HCT116 (cell line): ENCODE measurements around the gene BAIAP2. TPM values are rescaled to one million over a fixed set of nuclear protein-coding genes. Genes with fewer than 3 reads are reported as not detected.

Experiments
- ATAC-seq: fragments of 200-7000 bp; cut with Tn5 transposase; 2 replicates; pipeline ENCODE4 v1.9.1; 2020; ENCODE audit warnings: mild to moderate bottlenecking, moderate library complexity
- BruUV-seq: library from RNA; stranded (reverse); fragments of 400-500 nt; replicated peaks from 2 replicates; lab custom pipeline; 2021; lab: Mats Ljungman, UMichigan
- CTCF ChIA-PET: fragments of 300-600 bp; sonication (Branson Sonifier 250); formaldehyde crosslinking; loops from one replicate; lab custom pipeline; 2021; ENCODE audit warnings: antibody characterized with exemption; lab: Charles Lee
- POLR2A ChIA-PET: fragments of 300-600, 350-600 bp; sonication (Branson Sonifier 250); formaldehyde crosslinking; loops from one replicate; lab custom pipeline; 2021; ENCODE audit warnings: antibody characterized with exemption; lab: Charles Lee
- RAD21 ChIA-PET, 2 experiments: fragments of 300-600 bp; sonication (Branson Sonifier 250); formaldehyde crosslinking; loops; one replicate each; lab custom pipeline; 2023; ENCODE audit warnings: low total read pairs in 2 of 2; ENCODE audit not compliant: uncharacterized antibody in 2 of 2, unreplicated experiment in 2 of 2, low non-redundant PET in 1 of 2; lab: Charles Lee
- DNase-seq: peaks from one replicate; pipeline ENCODE4 v3.0.0-alpha.2; 2010; ENCODE audit warnings: low read depth, low spot score
- H2AFZ ChIP-seq: fragments of 200-600 bp; shearing (Covaris generic), sonication (generic); 2 replicates; pipeline ENCODE4 v1.6.1; 2017; ENCODE audit warnings: low read depth, mixed run types, mixed read lengths, antibody characterized with exemption, low read length; ENCODE audit not compliant: poor library complexity, severe bottlenecking
- H3K27ac ChIP-seq: 2 replicates; pipeline ENCODE4 v1.5.1; 2012; ENCODE audit warnings: low read depth, low read length
- H3K27me3 ChIP-seq: fragments of 200-600 bp; sonication (generic); 2 replicates; pipeline ENCODE4 v1.6.1; 2016; ENCODE audit warnings: mixed run types, low read length, mixed read lengths; ENCODE audit not compliant: insufficient read depth
- H3K36me3 ChIP-seq, 2 experiments: fragments of 200-500 bp in 1 of 2; fragments of 200-600 bp in 1 of 2; sonication (Bioruptor generic) in 1 of 2; sonication (generic) in 1 of 2; 2 replicates each; pipeline versions ENCODE4 v1.5.1 to v1.6.1; 2014 to 2016; ENCODE audit warnings: low read length in 2 of 2, inconsistent platforms in 1 of 2, mixed read lengths in 1 of 2, mixed run types in 1 of 2; ENCODE audit not compliant: insufficient read depth in 2 of 2, control insufficient read depth in 1 of 2
- H3K4me1 ChIP-seq, 2 experiments: fragments of 200-600 bp in 1 of 2; sonication (generic) in 1 of 2; 2 replicates each; pipeline versions ENCODE4 v1.5.1 to v1.6.1; 2012 to 2017; ENCODE audit warnings: low read length in 2 of 2, inconsistent platforms in 1 of 2, mild to moderate bottlenecking in 1 of 2, mixed read lengths in 1 of 2, mixed run types in 1 of 2, moderate library complexity in 1 of 2; ENCODE audit not compliant: insufficient read depth in 2 of 2, control insufficient read depth in 1 of 2
- H3K4me2 ChIP-seq: fragments of 200-600 bp; sonication (generic); 2 replicates; pipeline ENCODE4 v1.6.1; 2017; ENCODE audit warnings: mixed run types, low read length, mixed read lengths
- H3K4me3 ChIP-seq, 2 experiments: fragments of 200-600 bp in 1 of 2; sonication (generic) in 1 of 2; replicated peaks in 1 of 2; 2 replicates each; pipeline ENCODE4 v1.5.1; 2011 to 2016; ENCODE audit warnings: low read length in 2 of 2, control low read depth in 1 of 2, low read depth in 1 of 2, mild to moderate bottlenecking in 1 of 2, mixed read lengths in 1 of 2, mixed run types in 1 of 2
- H3K79me2 ChIP-seq: fragments of 200-600 bp; sonication (generic); 2 replicates; pipeline ENCODE4 v1.6.1; 2017; ENCODE audit warnings: mild to moderate bottlenecking, mixed run types, low read length, moderate library complexity, mixed read lengths; ENCODE audit not compliant: insufficient read depth
- H3K9ac ChIP-seq: fragments of 200-600 bp; sonication (generic); 2 replicates; pipeline ENCODE4 v1.6.1; 2016; ENCODE audit warnings: low read length, mixed read lengths
- H3K9me2 ChIP-seq: fragments of 200-600 bp; sonication (generic), shearing (Covaris generic); 2 replicates; pipeline ENCODE4 v1.6.1; 2017; ENCODE audit warnings: mixed run types, mild to moderate bottlenecking, moderate library complexity; ENCODE audit not compliant: insufficient read depth
- H3K9me3 ChIP-seq, 2 experiments: fragments of 200-500 bp in 1 of 2; fragments of 200-600 bp in 1 of 2; sonication (Bioruptor generic) in 1 of 2; sonication (generic) in 1 of 2; 2 replicates each; pipeline ENCODE4 v1.6.1; 2014 to 2017; ENCODE audit warnings: low read length in 2 of 2, mixed read lengths in 2 of 2, inconsistent platforms in 1 of 2, low read depth in 1 of 2, mild to moderate bottlenecking in 1 of 2, mixed run types in 1 of 2, moderate library complexity in 1 of 2; ENCODE audit not compliant: control insufficient read depth in 1 of 2, insufficient read depth in 1 of 2
- H4K20me1 ChIP-seq: fragments of 200-600 bp; sonication (generic), shearing (Covaris generic); 2 replicates; pipeline ENCODE4 v1.6.1; 2017; ENCODE audit warnings: mixed run types, mild to moderate bottlenecking, moderate library complexity; ENCODE audit not compliant: insufficient read depth
- CEBPB ChIP-seq: IDR thresholded peaks from 2 replicates; pipeline ENCODE4 v1.6.1; 2012; ENCODE audit warnings: low read depth
- EGR1 ChIP-seq: IDR thresholded peaks from 2 replicates; pipeline ENCODE4 v1.6.1; 2012; ENCODE audit warnings: low read depth
- FOSL1 ChIP-seq: IDR thresholded peaks from 2 replicates; pipeline ENCODE4 v1.6.1; 2012; ENCODE audit warnings: low read depth
- JUND ChIP-seq: IDR thresholded peaks from 2 replicates; pipeline ENCODE4 v1.6.1; 2012
- POLR2A ChIP-seq: IDR thresholded peaks from 2 replicates; pipeline ENCODE4 v1.7.0; 2011; ENCODE audit warnings: borderline replicate concordance; ENCODE audit not compliant: insufficient read depth, insufficient read length; ENCODE audit errors: extremely low read depth
- POLR2AphosphoS5 ChIP-seq: IDR thresholded peaks from 2 replicates; pipeline ENCODE4 v1.6.1; 2011; ENCODE audit warnings: mild to moderate bottlenecking, low read depth, low read length, moderate library complexity
- RAD21 ChIP-seq: IDR thresholded peaks from 2 replicates; pipeline ENCODE4 v1.6.1; 2012; ENCODE audit warnings: low read depth, mild to moderate bottlenecking
- SIN3A ChIP-seq: IDR thresholded peaks from 2 replicates; pipeline ENCODE4 v1.6.1; 2012; ENCODE audit warnings: low read depth
- SP1 ChIP-seq: IDR thresholded peaks from 2 replicates; pipeline ENCODE4 v1.6.1; 2012; ENCODE audit warnings: low read depth
- YY1 ChIP-seq: IDR thresholded peaks from 2 replicates; pipeline ENCODE4 v1.6.1; 2011; ENCODE audit warnings: low read length, low read depth, moderate library complexity, mild to moderate bottlenecking; ENCODE audit not compliant: insufficient replicate concordance; ENCODE audit errors: extremely low read depth
- ZBTB33 ChIP-seq: IDR thresholded peaks from 2 replicates; pipeline ENCODE4 v1.6.1; 2011; ENCODE audit warnings: mild to moderate bottlenecking, low read length, moderate library complexity; ENCODE audit not compliant: insufficient replicate concordance; ENCODE audit errors: extremely low read depth
- ZFX ChIP-seq: fragments of 450-650 bp; IDR thresholded peaks from 2 replicates; pipeline ENCODE4 v1.6.1; 2017
- intact Hi-C: fragments of 100-400 bp; cut with micrococcal nuclease; formaldehyde crosslinking; loops from 2 replicates; pipeline ENCODE4 v1.10.0; 2022
- total RNA-seq: library from RNA; stranded (reverse); gene quantifications from one replicate; pipeline ENCODE4 v1.2.1, GENCODE V29; 2021; ENCODE audit not compliant: unreplicated experiment

The BAIAP2 gene
- total RNA-seq, 1 experiment from 2014 or later: 105 TPM

GRCh38 chr17:81113158-81113724 lies 78.3 kb downstream of the BAIAP2 start:
- Histone ChIP-seq H3K9me3 (no peaks in the 10 kb centered on the region), H4K20me1 (no peaks in the 10 kb centered on the region), H3K27me3 (no peaks in the 10 kb centered on the region), H3K4me1 (peaks cover 4 to 12% of the 10 kb centered on the region in 2 experiments; a peak in 3 of 4 replicates), H3K9ac (no peak overlapping the region), H3K4me2 (no peak overlapping the region), H3K27ac (no peak overlapping the region), H3K36me3 (peaks cover 3 to 15% of the 10 kb centered on the region in 2 experiments; a peak in 2 of 4 replicates), H3K9me2 (no peaks in the 10 kb centered on the region), H3K79me2 (peaks cover 4% of the 10 kb centered on the region; the same call in 1 of the 2 replicates), H2AFZ (no peak overlapping the region), H3K4me3 (no peak overlapping the region)
- TF ChIP-seq JUND: no peak
- no peak for TF ChIP-seq CEBPB
- no peak for TF ChIP-seq YY1
- no peak for TF ChIP-seq ZBTB33
- TF ChIP-seq SP1: no peak
- no peak for TF ChIP-seq FOSL1
- TF ChIP-seq SIN3A: no peak
- no peak for TF ChIP-seq ZFX
- TF ChIP-seq RAD21: no peak
- no peak for TF ChIP-seq POLR2A
- TF ChIP-seq EGR1: no peak
- no peak for TF ChIP-seq POLR2AphosphoS5
- DNase-seq: no peak
- no TSS peak for BruUV-seq
- ChIA-PET POLR2A (no interaction called here), RAD21 (interaction anchor here in 1 of 2 experiments (0.7 kb wide), 1 partner anchor 109 kb away, joined by 5 read pairs; no protein-coding TSS in a partner anchor), CTCF (no interaction called here)
- ATAC-seq: no peak
- intact Hi-C loops: no loop called here
